GM12873 (cell line): ENCODE measurements around the gene STXBP1.

Source experiments
- CTCF ChIP-seq: IDR thresholded peaks from 2 replicates; pipeline ENCODE4 v1.5.1; 2012; ENCODE audit warnings: low read depth, mild to moderate bottlenecking, moderate library complexity, low read length, control low read depth; ENCODE audit not compliant: insufficient read depth; ENCODE audit errors: missing control alignments

STXBP1 gene

GRCh38 chr9:127717766-127718165 is 105.7 kb downstream of the STXBP1 start:
- no peak for TF ChIP-seq CTCF

GRCh38 chr9:127720031-127720864 is 108.2 kb downstream of the STXBP1 start:
- TF ChIP-seq CTCF, result no peak

- no peak for TF ChIP-seq CTCF
Observed at GRCh38 chr9:127720865-127721227, 108.8 kb downstream of the STXBP1 start.

- no peak for TF ChIP-seq CTCF
Observed at GRCh38 chr9:127721391-127721821, 109.3 kb downstream of the STXBP1 start.

GRCh38 chr9:127722055-127722745 is 110.1 kb downstream of the STXBP1 start:
- TF ChIP-seq CTCF, result no peak

GRCh38 chr9:127723013-127723412 is 110.9 kb downstream of the STXBP1 start:
- TF ChIP-seq CTCF, result no peak

- no peak for TF ChIP-seq CTCF
Observed at GRCh38 chr9:127723444-127723843, 111.4 kb downstream of the STXBP1 start.
